HL-60 (cell line): Measurements from ENCODE around the gene LZTFL1.

Experiments
- TF ChIP-seq, protein P1 (sequence below): IDR thresholded peaks from 2 replicates; pipeline ENCODE4 v1.6.1; 2012; ENCODE audit warnings: low read depth; ENCODE audit not compliant: insufficient replicate concordance
- TF ChIP-seq, protein P2 (sequence below): IDR thresholded peaks from one replicate; pipeline ENCODE4 v1.5.1; 2011; ENCODE audit warnings: low read length, control low read depth, inconsistent platforms; ENCODE audit not compliant: insufficient read depth

GRCh38 chr3:45848392-45848791, 6.5 kb upstream of the LZTFL1 start:
- TF ChIP-seq, protein P1, sequence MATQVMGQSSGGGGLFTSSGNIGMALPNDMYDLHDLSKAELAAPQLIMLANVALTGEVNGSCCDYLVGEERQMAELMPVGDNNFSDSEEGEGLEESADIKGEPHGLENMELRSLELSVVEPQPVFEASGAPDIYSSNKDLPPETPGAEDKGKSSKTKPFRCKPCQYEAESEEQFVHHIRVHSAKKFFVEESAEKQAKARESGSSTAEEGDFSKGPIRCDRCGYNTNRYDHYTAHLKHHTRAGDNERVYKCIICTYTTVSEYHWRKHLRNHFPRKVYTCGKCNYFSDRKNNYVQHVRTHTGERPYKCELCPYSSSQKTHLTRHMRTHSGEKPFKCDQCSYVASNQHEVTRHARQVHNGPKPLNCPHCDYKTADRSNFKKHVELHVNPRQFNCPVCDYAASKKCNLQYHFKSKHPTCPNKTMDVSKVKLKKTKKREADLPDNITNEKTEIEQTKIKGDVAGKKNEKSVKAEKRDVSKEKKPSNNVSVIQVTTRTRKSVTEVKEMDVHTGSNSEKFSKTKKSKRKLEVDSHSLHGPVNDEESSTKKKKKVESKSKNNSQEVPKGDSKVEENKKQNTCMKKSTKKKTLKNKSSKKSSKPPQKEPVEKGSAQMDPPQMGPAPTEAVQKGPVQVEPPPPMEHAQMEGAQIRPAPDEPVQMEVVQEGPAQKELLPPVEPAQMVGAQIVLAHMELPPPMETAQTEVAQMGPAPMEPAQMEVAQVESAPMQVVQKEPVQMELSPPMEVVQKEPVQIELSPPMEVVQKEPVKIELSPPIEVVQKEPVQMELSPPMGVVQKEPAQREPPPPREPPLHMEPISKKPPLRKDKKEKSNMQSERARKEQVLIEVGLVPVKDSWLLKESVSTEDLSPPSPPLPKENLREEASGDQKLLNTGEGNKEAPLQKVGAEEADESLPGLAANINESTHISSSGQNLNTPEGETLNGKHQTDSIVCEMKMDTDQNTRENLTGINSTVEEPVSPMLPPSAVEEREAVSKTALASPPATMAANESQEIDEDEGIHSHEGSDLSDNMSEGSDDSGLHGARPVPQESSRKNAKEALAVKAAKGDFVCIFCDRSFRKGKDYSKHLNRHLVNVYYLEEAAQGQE, result no peak
- TF ChIP-seq, protein P2, sequence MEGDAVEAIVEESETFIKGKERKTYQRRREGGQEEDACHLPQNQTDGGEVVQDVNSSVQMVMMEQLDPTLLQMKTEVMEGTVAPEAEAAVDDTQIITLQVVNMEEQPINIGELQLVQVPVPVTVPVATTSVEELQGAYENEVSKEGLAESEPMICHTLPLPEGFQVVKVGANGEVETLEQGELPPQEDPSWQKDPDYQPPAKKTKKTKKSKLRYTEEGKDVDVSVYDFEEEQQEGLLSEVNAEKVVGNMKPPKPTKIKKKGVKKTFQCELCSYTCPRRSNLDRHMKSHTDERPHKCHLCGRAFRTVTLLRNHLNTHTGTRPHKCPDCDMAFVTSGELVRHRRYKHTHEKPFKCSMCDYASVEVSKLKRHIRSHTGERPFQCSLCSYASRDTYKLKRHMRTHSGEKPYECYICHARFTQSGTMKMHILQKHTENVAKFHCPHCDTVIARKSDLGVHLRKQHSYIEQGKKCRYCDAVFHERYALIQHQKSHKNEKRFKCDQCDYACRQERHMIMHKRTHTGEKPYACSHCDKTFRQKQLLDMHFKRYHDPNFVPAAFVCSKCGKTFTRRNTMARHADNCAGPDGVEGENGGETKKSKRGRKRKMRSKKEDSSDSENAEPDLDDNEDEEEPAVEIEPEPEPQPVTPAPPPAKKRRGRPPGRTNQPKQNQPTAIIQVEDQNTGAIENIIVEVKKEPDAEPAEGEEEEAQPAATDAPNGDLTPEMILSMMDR, result no peak
